ENCODE measurements around the gene NDUFAF2.
"Not testable (repeated sequence)": the region's sequence is repeated elsewhere in the genome, so short reads cannot be mapped to it uniquely, and the experiment has no call there.

NDUFAF2 gene

GRCh38 chr5:61177716-61178115, 232.7 kb downstream of the NDUFAF2 start:
- DNase-seq (ENCODE audit: low read depth): no peak
- TF ChIP-seq, protein P1, sequence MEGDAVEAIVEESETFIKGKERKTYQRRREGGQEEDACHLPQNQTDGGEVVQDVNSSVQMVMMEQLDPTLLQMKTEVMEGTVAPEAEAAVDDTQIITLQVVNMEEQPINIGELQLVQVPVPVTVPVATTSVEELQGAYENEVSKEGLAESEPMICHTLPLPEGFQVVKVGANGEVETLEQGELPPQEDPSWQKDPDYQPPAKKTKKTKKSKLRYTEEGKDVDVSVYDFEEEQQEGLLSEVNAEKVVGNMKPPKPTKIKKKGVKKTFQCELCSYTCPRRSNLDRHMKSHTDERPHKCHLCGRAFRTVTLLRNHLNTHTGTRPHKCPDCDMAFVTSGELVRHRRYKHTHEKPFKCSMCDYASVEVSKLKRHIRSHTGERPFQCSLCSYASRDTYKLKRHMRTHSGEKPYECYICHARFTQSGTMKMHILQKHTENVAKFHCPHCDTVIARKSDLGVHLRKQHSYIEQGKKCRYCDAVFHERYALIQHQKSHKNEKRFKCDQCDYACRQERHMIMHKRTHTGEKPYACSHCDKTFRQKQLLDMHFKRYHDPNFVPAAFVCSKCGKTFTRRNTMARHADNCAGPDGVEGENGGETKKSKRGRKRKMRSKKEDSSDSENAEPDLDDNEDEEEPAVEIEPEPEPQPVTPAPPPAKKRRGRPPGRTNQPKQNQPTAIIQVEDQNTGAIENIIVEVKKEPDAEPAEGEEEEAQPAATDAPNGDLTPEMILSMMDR (IDR thresholded peaks at IDR 0.05; ENCODE audit: control insufficient read depth, extremely low read depth, insufficient read depth): no peak

GRCh38 chr5:61178702-61179101, 233.7 kb downstream of the NDUFAF2 start:
- TF ChIP-seq, protein P1 (IDR thresholded peaks at IDR 0.05; ENCODE audit: control insufficient read depth, extremely low read depth, insufficient read depth): no peak
- no peak overlapping the region for H3K4me3 ChIP-seq (ENCODE audit: low read depth, low read length)
- DNase-seq (ENCODE audit: low read depth): peak; percentile 76

More at GRCh38 chr5:61177716-61178115, 232.7 kb downstream of the NDUFAF2 start:
- H3K4me3 ChIP-seq (ENCODE audit: low read depth, low read length): no peak overlapping the region

- no peak for DNase-seq (ENCODE audit: low read depth)
- TF ChIP-seq, protein P1 (IDR thresholded peaks at IDR 0.05; ENCODE audit: control insufficient read depth, extremely low read depth, insufficient read depth): no peak
- no peak overlapping the region for H3K4me3 ChIP-seq (ENCODE audit: low read depth, low read length)
These were observed 235.9 kb downstream of the NDUFAF2 start for GRCh38 chr5:61180886-61181285.

DNA sequence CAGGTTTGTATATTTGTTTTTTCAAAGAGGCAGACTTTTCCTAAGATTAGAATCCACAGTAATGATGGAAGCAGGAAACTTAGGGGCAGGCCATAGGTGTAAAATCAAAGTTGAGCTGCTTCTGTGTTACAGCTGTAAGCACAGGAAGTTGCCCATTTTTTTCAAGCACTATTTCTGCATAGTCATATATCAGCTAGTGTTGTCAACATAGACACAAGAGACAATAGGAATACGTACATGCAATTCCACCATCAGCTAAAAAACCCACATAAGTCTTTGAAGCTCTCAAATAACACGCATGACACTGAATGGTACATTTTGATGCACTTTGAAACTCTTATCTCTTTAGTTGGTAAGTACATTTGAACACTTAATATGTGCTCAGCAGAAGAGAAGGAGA, 237.4 kb downstream of the NDUFAF2 start:
- DNase-seq (ENCODE audit: low read depth): no peak
- TF ChIP-seq, protein P1 (IDR thresholded peaks at IDR 0.05; ENCODE audit: control insufficient read depth, extremely low read depth, insufficient read depth): no peak
- no peak overlapping the region for H3K4me3 ChIP-seq (ENCODE audit: low read depth, low read length)

GRCh38 chr5:61183538-61183937, 238.5 kb downstream of the NDUFAF2 start:
- TF ChIP-seq, protein P1 (IDR thresholded peaks at IDR 0.05; ENCODE audit: control insufficient read depth, extremely low read depth, insufficient read depth): no peak
- no peak for DNase-seq (ENCODE audit: low read depth)

DNA sequence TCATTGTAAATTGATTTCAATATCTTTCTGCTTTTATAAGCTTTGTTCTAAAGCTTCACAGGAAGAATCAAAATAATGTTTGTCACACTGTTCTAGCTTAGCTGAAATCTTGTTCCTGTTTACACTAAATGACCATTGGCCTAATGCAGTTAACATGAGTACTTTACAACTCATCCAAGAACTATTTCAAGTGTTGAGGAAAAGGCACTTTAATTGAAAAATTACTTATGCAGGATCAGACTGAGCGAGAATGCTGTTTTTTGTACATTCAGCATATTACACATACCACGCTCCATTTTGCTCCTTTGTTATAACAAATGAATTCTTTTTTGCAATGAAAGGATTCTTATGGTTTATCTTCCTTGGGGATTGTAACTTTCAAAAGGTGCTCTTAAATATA, 239.7 kb downstream of the NDUFAF2 start:
- TF ChIP-seq, protein P1 (IDR thresholded peaks at IDR 0.05; ENCODE audit: control insufficient read depth, extremely low read depth, insufficient read depth): no peak
- DNase-seq (ENCODE audit: low read depth): no peak
- no peak overlapping the region for H3K4me3 ChIP-seq (ENCODE audit: low read depth, low read length)

More at GRCh38 chr5:61183538-61183937, 238.5 kb downstream of the NDUFAF2 start:
- H3K4me3 ChIP-seq (ENCODE audit: low read depth, low read length): no peak overlapping the region

- DNase-seq (ENCODE audit: low read depth): no peak
- H3K4me3 ChIP-seq (ENCODE audit: low read depth, low read length): no peak overlapping the region
- TF ChIP-seq, protein P1 (IDR thresholded peaks at IDR 0.05; ENCODE audit: control insufficient read depth, extremely low read depth, insufficient read depth): no peak
These were observed 241.6 kb downstream of the NDUFAF2 start for GRCh38 chr5:61186634-61187033.

DNA sequence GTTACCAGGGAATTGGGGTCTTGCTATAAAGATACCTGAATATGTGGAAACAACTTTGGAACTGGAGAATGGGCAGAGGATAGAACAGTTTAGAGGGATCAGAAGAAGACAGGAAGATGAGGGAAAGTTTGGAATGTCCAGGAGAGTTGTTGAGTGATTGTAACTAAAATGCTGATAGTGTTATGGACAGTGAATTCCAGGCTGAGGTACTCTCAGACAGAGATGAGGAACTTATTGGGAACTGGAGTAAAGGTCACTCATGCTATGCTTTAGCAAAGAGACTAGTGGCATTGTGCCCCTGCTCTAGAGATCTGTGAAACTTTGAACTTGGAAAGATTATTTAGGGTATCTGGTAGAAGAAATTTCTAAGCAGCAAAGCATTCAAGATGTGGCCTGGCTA, 242.3 kb downstream of the NDUFAF2 start:
- not testable (repeated sequence) for DNase-seq (ENCODE audit: low read depth); H3K4me3 ChIP-seq (ENCODE audit: low read depth, low read length)

DNA sequence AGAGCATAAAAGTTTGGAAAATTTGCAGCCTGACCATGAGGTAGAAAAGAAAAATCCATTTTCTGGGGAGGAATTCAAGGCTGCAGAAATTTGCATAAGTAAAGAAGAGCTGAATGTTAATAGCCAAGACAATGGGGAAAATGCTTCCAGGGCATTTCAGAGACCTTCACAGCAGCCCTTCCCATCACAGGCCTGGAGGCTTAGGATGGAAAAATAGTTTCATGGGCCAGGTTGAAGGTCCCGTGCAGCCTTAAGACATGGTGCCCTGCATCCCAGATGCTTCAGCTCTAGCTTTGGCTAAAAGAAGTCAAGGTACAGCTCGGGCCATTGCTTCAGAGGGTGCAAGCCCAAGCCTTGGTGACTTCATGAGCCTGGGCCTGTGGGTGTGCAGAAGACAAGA, 242.8 kb downstream of the NDUFAF2 start:
- not testable (repeated sequence) for DNase-seq (ENCODE audit: low read depth); H3K4me3 ChIP-seq (ENCODE audit: low read depth, low read length)

All from LNCaP clone FGC (cell line).